Measurements from ENCODE around the gene ZBED1. TPM values are rescaled to one million over a fixed set of nuclear protein-coding genes. Genes with fewer than 3 reads are reported as not detected.

The ZBED1 gene
- total and polyA plus RNA-seq, 9 of the 15 experiments (the other 6 are each of a cell fraction or from before 2014, with no cell fraction given): 0.61 to 27.6 (median 13.9) TPM

- ChIA-PET CTCF (ENCODE audit: low intra/inter-chr PET ratio) (no interaction called here), POLR2A (no interaction called here)
- H3K4me3 ChIP-seq: peak overlapping the region; percentile 10
- BruUV-seq (replicated peaks): no TSS peak
- in situ Hi-C loops (cut with MboI): loop anchor here (10.0 kb wide), 1 partner anchor 799 kb away; no protein-coding TSS in a partner anchor
- under 1% methylated on average over 21 of the region's 31 CpGs for WGBS (ENCODE audit: insufficient coverage, low coverage, missing lambda C conversion rate)
- peak; percentile 50 to 93 (median 60) for DNase-seq (ENCODE audit: extremely low read depth in 1 of 4, low spot score in 3 of 4)
- ATAC-seq: peak; percentile 80
- no peak for FAIRE-seq
- no peaks in the 10 kb centered on the region for H3K27me3 ChIP-seq (ENCODE audit: control insufficient read depth in 2 of 2, insufficient read depth in 2 of 2, low read length in 2 of 2)
- H3K4me1 ChIP-seq (replicated peaks in 1 of 2; ENCODE audit: control insufficient read depth in 2 of 2, insufficient read depth in 2 of 2, low read length in 2 of 2): no peaks in the 10 kb centered on the region; a peak in 2 of 5 replicates
- no peaks in the 10 kb centered on the region for H3K9me1 ChIP-seq (ENCODE audit: control insufficient read depth, insufficient read depth, low read length)
- intact Hi-C loops (cut with micrococcal nuclease): loop anchor here (1.0 to 5.0 kb wide), 5 partner anchors 10 to 812 kb away; no protein-coding TSS in a partner anchor
- H3K9ac ChIP-seq (ENCODE audit: insufficient read depth in 1 of 2, low read depth in 2 of 2, low read length in 2 of 2): peak overlapping the region; percentile 45 to 71; a peak in 3 of 4 replicates
- peak overlapping the region; percentile 73 for H3K27ac ChIP-seq (ENCODE audit: extremely low read depth, low read depth, low read length)
- H4K20me1 ChIP-seq (replicated peaks; ENCODE audit: control insufficient read depth, insufficient read depth, low read length): no peaks in the 10 kb centered on the region
- no peaks in the 10 kb centered on the region for H3K9me3 ChIP-seq (replicated peaks; ENCODE audit: control insufficient read depth, insufficient read depth, low read depth, low read length)
- peak overlapping the region; percentile 90 for H2AFZ ChIP-seq (ENCODE audit: low read depth, low read length)
- no peaks in the 10 kb centered on the region for H3K36me3 ChIP-seq (ENCODE audit: control insufficient read depth, insufficient read depth, low read length)
- H3K79me2 ChIP-seq (ENCODE audit: control insufficient read depth, insufficient read depth, low read length): peaks cover 10% of the 10 kb centered on the region; the same call in 2 of the 3 replicates
- peak overlapping the region; percentile 79 for H3K4me2 ChIP-seq (ENCODE audit: insufficient read depth, low read length)
- TF ChIP-seq ZBTB8A (IDR thresholded peaks at IDR 0.05; ENCODE audit: partially characterized antibody): no peak
- TF ChIP-seq MNT (conservative IDR thresholded peaks at IDR 0.05): peak; percentile 89 to 90
- peak; percentile 29; the same call in 1 of the 2 replicates for TF ChIP-seq NFIX (CRISPR knock-in tag; IDR thresholded peaks at IDR 0.05; ENCODE audit: low read depth)
- peak in 2 of 3 experiments; percentile 70 to 81 for TF ChIP-seq YY1 (IDR thresholded peaks at IDR 0.05; ENCODE audit: borderline replicate concordance in 1 of 3, control insufficient read depth in 1 of 3, extremely low read depth in 1 of 3, insufficient read depth in 3 of 3, insufficient read length in 1 of 3, insufficient replicate concordance in 2 of 3, low read depth in 1 of 3, low read length in 2 of 3)
- TF ChIP-seq ARID3A (IDR thresholded peaks at IDR 0.05; ENCODE audit: borderline replicate concordance, low read depth, low read length): no peak
- TF ChIP-seq NCOA4 (IDR thresholded peaks at IDR 0.05; ENCODE audit: partially characterized antibody): no peak
- no peak for TF ChIP-seq NR1H2 (CRISPR knock-in tag; IDR thresholded peaks at IDR 0.05)
- TF ChIP-seq ID3 (CRISPR knock-in tag; IDR thresholded peaks at IDR 0.05): no peak
- TF ChIP-seq ID3 (tag; IDR thresholded peaks at IDR 0.05): 0 out of 2 replicates have a peak, but pooled peaks have one; percentile 46
- no peak for TF ChIP-seq HMG20B (CRISPR knock-in tag; IDR thresholded peaks at IDR 0.05)
- TF ChIP-seq ZNF75A (CRISPR knock-in tag; IDR thresholded peaks at IDR 0.05): no peak
- TF ChIP-seq CBFA2T3 (IDR thresholded peaks at IDR 0.05): peak; percentile 31; the same call in 1 of the 2 replicates
- TF ChIP-seq ZBTB43 (CRISPR knock-in tag; IDR thresholded peaks at IDR 0.05): 0 out of 2 replicates have a peak, but pooled peaks have one; percentile 41
- TF ChIP-seq ZNF589 (CRISPR knock-in tag; IDR thresholded peaks at IDR 0.05; ENCODE audit: low read depth): no peak
Observed at GRCh38 chrX:2463973-2464676, 36.7 kb downstream of the ZBED1 start.
